GM23338 (cell line): Measurements from ENCODE around the gene RABL6. TPM values are rescaled to one million over a fixed set of nuclear protein-coding genes. Genes with fewer than 3 reads are reported as not detected.

Experiments
- CREB1 ChIP-seq: fragments of 250-450 bp; sonication (Bioruptor Pico); IDR thresholded peaks from 2 replicates; pipeline ENCODE4 v1.5.0; 2020; ENCODE audit warnings: low read depth, mild to moderate bottlenecking, moderate library complexity
- EZH2 ChIP-seq: fragments of 200-600 bp; sonication (generic); IDR thresholded peaks from one replicate; pipeline ENCODE4 v1.8.0; 2017; ENCODE audit warnings: antibody characterized with exemption, mild to moderate bottlenecking, low read depth; ENCODE audit not compliant: unreplicated experiment
- JUNB ChIP-seq: IDR thresholded peaks from one replicate; pipeline ENCODE4 v1.6.1; 2016; ENCODE audit warnings: antibody characterized with exemption; ENCODE audit not compliant: unreplicated experiment
- POLR2AphosphoS5 ChIP-seq: IDR thresholded peaks from 2 replicates; pipeline ENCODE4 v1.6.1; 2016; ENCODE audit warnings: antibody characterized with exemption, low read depth
- STAT1 ChIP-seq: IDR thresholded peaks from one replicate; pipeline ENCODE4 v1.6.1; 2016; ENCODE audit warnings: antibody characterized with exemption; ENCODE audit not compliant: unreplicated experiment
- ZNF114 ChIP-seq: fragments of 250-450 bp; sonication (Bioruptor Pico); IDR thresholded peaks from 2 replicates; pipeline ENCODE4 v1.5.0; 2020; ENCODE audit warnings: mild to moderate bottlenecking, moderate library complexity
- ZNF331 ChIP-seq: fragments of 250-450 bp; sonication (Bioruptor Pico); IDR thresholded peaks from 2 replicates; pipeline ENCODE4 v1.5.0; 2020; ENCODE audit warnings: low read depth, mild to moderate bottlenecking, moderate library complexity
- ZNF462 ChIP-seq: fragments of 250-450 bp; sonication (Bioruptor Pico); IDR thresholded peaks from 2 replicates; pipeline ENCODE4 v1.5.0; 2020; ENCODE audit warnings: mild to moderate bottlenecking, moderate library complexity
- polyA plus RNA-seq: library from polyadenylated mRNA; unstranded; fragments of >200 nt; fragmentation: Nextera tagmentation; extraction: Ambion mirVana; gene quantifications from 2 replicates; pipeline ENCODE4 v1.2.1, GENCODE V29; 2016
- total RNA-seq: library from RNA; depleted of rRNA; stranded (reverse); fragments of >200 nt; shearing (Covaris generic); gene quantifications from 2 replicates; pipeline ENCODE4 v1.2.3, GENCODE V29; 2014
- TF ChIP-seq, protein P1 (sequence below), 2 experiments: fragments of 200-600 bp in 1 of 2; sonication (generic) in 1 of 2; conservative IDR thresholded peaks; 2 replicates each; pipeline versions ENCODE4 v1.5.1 to v1.6.1; 2016 to 2017; ENCODE audit warnings: antibody characterized with exemption in 2 of 2, low read depth in 2 of 2, mild to moderate bottlenecking in 2 of 2, moderate library complexity in 1 of 2
- TF ChIP-seq, protein P2 (sequence below): IDR thresholded peaks from one replicate; pipeline ENCODE4 v1.6.1; 2018; ENCODE audit warnings: antibody characterized with exemption; ENCODE audit not compliant: unreplicated experiment
- TF ChIP-seq, protein P3 (sequence below): IDR thresholded peaks from 2 replicates; pipeline ENCODE4 v1.6.1; 2016; ENCODE audit warnings: antibody characterized with exemption

Gene RABL6
- total and polyA plus RNA-seq, 2 experiments from 2014 or later: 59.1 to 127 TPM

DNA sequence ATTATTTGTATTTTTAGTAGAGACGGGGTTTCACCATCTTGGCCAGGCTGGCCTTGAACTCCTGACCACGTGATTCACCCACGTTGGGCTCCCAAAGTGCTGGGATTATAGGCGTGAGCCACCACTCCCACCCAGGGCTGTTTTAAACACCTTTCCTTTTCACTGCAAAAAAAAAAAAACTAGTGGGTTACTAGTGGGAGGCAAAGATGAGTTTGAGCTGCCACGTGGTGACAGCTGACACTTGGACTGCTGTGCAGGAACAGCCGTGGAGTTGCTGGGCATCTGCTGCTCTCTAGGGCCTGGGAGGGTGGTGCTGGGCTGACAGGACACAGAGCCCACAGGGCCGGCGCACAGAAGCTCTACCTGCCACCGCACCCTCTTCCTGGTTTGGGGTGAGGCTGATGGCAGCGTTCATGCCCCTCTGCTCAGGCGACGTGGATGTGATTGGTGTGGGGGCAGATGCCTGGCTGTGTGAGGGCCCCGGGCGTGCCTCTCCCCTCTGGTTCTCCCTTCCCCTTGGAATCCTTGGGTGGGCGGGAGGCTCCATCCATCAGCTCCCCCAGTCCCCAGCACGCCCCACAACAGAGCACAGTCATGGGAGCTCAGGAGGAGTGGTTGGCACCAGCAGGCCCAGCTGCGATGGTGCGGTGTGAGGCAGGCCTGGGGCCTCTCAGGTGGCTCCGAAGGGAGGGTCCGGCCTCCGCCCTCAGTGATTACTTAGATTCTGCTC, 16.9 kb downstream of the RABL6 start (continued):
- TF ChIP-seq ZNF462 (no peak), JUNB (no peak), CREB1 (CRISPR knock-in tag) (no peak), STAT1 (no peak), POLR2AphosphoS5 (no peak), EZH2 (no peak), ZNF331 (CRISPR knock-in tag) (no peak), ZNF114 (no peak)
- TF ChIP-seq, protein P1, sequence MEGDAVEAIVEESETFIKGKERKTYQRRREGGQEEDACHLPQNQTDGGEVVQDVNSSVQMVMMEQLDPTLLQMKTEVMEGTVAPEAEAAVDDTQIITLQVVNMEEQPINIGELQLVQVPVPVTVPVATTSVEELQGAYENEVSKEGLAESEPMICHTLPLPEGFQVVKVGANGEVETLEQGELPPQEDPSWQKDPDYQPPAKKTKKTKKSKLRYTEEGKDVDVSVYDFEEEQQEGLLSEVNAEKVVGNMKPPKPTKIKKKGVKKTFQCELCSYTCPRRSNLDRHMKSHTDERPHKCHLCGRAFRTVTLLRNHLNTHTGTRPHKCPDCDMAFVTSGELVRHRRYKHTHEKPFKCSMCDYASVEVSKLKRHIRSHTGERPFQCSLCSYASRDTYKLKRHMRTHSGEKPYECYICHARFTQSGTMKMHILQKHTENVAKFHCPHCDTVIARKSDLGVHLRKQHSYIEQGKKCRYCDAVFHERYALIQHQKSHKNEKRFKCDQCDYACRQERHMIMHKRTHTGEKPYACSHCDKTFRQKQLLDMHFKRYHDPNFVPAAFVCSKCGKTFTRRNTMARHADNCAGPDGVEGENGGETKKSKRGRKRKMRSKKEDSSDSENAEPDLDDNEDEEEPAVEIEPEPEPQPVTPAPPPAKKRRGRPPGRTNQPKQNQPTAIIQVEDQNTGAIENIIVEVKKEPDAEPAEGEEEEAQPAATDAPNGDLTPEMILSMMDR (conservative IDR thresholded peaks at IDR 0.05; ENCODE audit: low read depth in 2 of 2): no peak
- TF ChIP-seq, protein P2, sequence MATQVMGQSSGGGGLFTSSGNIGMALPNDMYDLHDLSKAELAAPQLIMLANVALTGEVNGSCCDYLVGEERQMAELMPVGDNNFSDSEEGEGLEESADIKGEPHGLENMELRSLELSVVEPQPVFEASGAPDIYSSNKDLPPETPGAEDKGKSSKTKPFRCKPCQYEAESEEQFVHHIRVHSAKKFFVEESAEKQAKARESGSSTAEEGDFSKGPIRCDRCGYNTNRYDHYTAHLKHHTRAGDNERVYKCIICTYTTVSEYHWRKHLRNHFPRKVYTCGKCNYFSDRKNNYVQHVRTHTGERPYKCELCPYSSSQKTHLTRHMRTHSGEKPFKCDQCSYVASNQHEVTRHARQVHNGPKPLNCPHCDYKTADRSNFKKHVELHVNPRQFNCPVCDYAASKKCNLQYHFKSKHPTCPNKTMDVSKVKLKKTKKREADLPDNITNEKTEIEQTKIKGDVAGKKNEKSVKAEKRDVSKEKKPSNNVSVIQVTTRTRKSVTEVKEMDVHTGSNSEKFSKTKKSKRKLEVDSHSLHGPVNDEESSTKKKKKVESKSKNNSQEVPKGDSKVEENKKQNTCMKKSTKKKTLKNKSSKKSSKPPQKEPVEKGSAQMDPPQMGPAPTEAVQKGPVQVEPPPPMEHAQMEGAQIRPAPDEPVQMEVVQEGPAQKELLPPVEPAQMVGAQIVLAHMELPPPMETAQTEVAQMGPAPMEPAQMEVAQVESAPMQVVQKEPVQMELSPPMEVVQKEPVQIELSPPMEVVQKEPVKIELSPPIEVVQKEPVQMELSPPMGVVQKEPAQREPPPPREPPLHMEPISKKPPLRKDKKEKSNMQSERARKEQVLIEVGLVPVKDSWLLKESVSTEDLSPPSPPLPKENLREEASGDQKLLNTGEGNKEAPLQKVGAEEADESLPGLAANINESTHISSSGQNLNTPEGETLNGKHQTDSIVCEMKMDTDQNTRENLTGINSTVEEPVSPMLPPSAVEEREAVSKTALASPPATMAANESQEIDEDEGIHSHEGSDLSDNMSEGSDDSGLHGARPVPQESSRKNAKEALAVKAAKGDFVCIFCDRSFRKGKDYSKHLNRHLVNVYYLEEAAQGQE: no peak
- TF ChIP-seq, protein P3, sequence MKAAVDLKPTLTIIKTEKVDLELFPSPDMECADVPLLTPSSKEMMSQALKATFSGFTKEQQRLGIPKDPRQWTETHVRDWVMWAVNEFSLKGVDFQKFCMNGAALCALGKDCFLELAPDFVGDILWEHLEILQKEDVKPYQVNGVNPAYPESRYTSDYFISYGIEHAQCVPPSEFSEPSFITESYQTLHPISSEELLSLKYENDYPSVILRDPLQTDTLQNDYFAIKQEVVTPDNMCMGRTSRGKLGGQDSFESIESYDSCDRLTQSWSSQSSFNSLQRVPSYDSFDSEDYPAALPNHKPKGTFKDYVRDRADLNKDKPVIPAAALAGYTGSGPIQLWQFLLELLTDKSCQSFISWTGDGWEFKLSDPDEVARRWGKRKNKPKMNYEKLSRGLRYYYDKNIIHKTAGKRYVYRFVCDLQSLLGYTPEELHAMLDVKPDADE: no peak
